ENCODE measurements around the gene NOD1.

Gene NOD1

DNA sequence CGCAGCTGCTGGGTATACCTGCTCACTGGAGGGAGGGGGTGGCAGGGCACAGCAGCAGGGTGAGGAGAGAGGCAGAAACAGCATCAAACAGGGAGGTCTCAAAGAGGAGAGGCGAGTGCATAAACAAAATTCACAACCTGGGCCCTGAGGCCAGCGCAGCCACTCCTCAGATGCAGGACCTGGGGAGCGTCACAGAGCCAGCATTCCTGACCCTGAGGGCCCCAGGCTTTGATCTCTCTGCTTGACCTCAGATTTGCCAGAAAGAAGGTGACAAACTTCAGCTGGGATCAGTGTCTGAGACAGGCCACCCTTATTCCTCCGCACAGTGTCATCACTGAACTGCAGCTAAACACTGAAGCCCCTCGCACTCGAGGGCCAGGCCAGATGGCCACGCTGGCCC lies 25.6 kb downstream of the NOD1 start:
- TF ChIP-seq TAF1 (IDR thresholded peaks at IDR 0.05; ENCODE audit: borderline replicate concordance, insufficient read depth, low read length) = no peak
- TF ChIP-seq SIN3A (IDR thresholded peaks at IDR 0.05; ENCODE audit: borderline replicate concordance, insufficient read depth, low read length) = no peak
- TF ChIP-seq POLR2AphosphoS5 (IDR thresholded peaks at IDR 0.05; ENCODE audit: low read depth, low read length) = no peak
- no peak for TF ChIP-seq FOXP2 (optimal IDR thresholded peaks at IDR 0.05; ENCODE audit: borderline replicate concordance, extremely low read depth, extremely low read length, insufficient read depth)
- no peak for TF ChIP-seq REST (IDR thresholded peaks at IDR 0.05; ENCODE audit: insufficient read depth in 1 of 2, low read depth in 2 of 2, low read length in 2 of 2)

DNA sequence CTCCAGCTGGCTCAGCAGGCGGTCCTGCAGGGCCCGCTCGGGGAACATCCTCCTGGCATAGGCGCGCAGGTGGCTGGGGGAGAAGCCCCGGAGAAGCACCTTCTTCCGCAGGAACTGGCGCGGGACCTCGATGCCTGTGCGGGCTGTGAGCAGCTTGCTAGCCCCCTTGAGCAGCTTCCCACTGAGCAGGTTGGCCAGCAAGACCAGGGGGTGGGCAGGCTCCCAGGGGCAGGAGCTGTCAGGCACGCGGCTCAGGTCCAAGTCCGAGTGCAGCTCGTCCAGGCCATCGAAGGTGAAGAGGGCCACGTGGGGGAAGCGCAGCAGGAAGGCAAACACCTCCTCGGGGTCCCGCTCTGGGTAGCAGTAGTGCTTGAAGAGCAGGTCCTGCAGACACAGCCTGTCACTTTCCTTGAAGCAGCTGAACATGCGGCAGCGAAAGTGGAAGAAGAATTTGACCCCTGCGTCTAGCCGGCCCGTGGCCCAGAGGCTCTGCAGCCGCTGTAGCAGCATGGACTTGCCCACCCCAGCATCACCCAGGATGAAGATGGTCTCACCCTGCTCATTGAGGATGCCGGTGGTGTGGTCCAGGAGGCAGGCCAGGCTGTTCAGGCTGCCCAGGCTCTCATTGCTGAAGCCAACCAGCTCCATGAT lies 26.2 kb downstream of the NOD1 start:
- TF ChIP-seq POLR2AphosphoS5 (IDR thresholded peaks at IDR 0.05; ENCODE audit: low read depth, low read length) = no peak
- no peak for TF ChIP-seq TAF1 (IDR thresholded peaks at IDR 0.05; ENCODE audit: borderline replicate concordance, insufficient read depth, low read length)
- no peak for TF ChIP-seq REST (IDR thresholded peaks at IDR 0.05; ENCODE audit: insufficient read depth in 1 of 2, low read depth in 2 of 2, low read length in 2 of 2)
- TF ChIP-seq FOXP2 (optimal IDR thresholded peaks at IDR 0.05; ENCODE audit: borderline replicate concordance, extremely low read depth, extremely low read length, insufficient read depth) = no peak

DNA sequence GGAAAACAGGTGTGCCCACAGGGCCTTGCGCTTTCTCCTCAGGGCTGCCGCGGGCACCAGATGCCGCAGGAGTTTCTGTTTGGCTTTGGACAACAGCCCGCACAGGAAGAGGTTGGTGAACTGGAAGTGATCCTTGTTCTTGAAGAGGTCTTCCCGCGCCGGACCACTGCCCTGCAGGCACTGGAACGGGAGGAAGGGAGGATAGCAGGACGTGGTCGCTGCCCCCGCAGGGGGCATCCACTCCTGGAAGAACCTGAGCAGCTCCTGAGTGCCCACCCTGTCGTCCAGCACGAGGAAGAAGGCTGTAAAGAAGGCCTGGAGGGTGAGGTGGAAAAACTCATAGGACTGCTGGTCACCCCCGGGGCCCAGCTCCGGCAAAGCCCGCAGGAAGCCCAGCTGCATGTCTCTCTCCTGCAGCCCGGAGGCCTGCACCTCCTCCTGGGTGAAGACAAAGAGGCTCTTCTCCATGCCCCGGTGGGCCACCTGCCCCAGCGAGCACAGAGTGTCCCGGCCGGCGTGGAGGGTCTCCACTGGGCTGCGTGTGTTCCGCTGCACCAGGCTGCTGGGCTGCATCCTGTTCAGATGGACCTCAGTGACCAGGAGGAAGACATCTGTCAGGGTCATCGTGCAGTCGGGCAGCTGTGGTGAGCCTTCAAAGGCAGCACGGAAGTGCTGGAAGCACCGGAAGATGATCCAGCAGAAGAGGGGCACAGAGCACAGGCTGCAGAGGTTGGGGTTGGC lies 26.9 kb downstream of the NOD1 start:
- TF ChIP-seq FOXP2 (optimal IDR thresholded peaks at IDR 0.05; ENCODE audit: borderline replicate concordance, extremely low read depth, extremely low read length, insufficient read depth) (no peak), REST (IDR thresholded peaks at IDR 0.05; ENCODE audit: insufficient read depth in 1 of 2, low read depth in 2 of 2, low read length in 2 of 2) (no peak), SIN3A (IDR thresholded peaks at IDR 0.05; ENCODE audit: borderline replicate concordance, insufficient read depth, low read length) (no peak)

GRCh38 chr7:30450983-30451497 lies 27.5 kb downstream of the NOD1 start:
- TF ChIP-seq SIN3A (IDR thresholded peaks at IDR 0.05; ENCODE audit: borderline replicate concordance, insufficient read depth, low read length) (no peak), TAF1 (IDR thresholded peaks at IDR 0.05; ENCODE audit: borderline replicate concordance, insufficient read depth, low read length) (no peak), FOXP2 (optimal IDR thresholded peaks at IDR 0.05; ENCODE audit: borderline replicate concordance, extremely low read depth, extremely low read length, insufficient read depth) (no peak), POLR2AphosphoS5 (IDR thresholded peaks at IDR 0.05; ENCODE audit: low read depth, low read length) (no peak), REST (IDR thresholded peaks at IDR 0.05; ENCODE audit: insufficient read depth in 1 of 2, low read depth in 2 of 2, low read length in 2 of 2) (no peak)

All from PFSK-1 (cell line).